H1 (cell line): ENCODE results near the gene SAAL1. TPM values are rescaled to one million over a fixed set of nuclear protein-coding genes. Genes with fewer than 3 reads are reported as not detected.

ENCODE experiments used
- CTCF ChIA-PET: fragments of 300-600 bp; sonication (Branson Sonifier 250); formaldehyde crosslinking; loops from one replicate; lab custom pipeline; 2021; ENCODE audit not compliant: partially characterized antibody; lab: Charles Lee
- POLR2A ChIA-PET: fragments of 300-600 bp; sonication (Branson Sonifier 250); formaldehyde crosslinking; loops from one replicate; lab custom pipeline; 2021; ENCODE audit warnings: inconsistent platforms; ENCODE audit not compliant: partially characterized antibody; lab: Charles Lee
- DNase-seq, 2 experiments: peaks; one replicate each; pipeline versions ENCODE4 v3.0.0 to v3.0.0-alpha.2; 2010 to 2022; ENCODE audit warnings: low spot score in 2 of 2, low read depth in 1 of 2, mixed read lengths in 1 of 2
- FAIRE-seq: peaks from 2 replicates; lab custom pipeline; 2011; peaks lifted over from hg19 to GRCh38; lab: Jason Lieb, UNC
- H2AFZ ChIP-seq: 2 replicates; pipeline ENCODE4 v1.8.1; 2012; ENCODE audit warnings: low read length, inconsistent platforms
- H2AK5ac ChIP-seq: 2 replicates; pipeline ENCODE4 v1.6.1; 2013; ENCODE audit warnings: low read depth, low read length
- H2BK120ac ChIP-seq: replicated peaks from 2 replicates; pipeline ENCODE3; 2013; ENCODE audit warnings: low read depth, low read length, inconsistent platforms
- H2BK12ac ChIP-seq: 2 replicates; pipeline ENCODE4 v1.6.1; 2013; ENCODE audit warnings: low read depth, low read length
- H2BK15ac ChIP-seq: 2 replicates; pipeline ENCODE4 v1.6.1; 2013; ENCODE audit warnings: low read length
- H2BK20ac ChIP-seq: 2 replicates; pipeline ENCODE4 v1.6.1; 2013; ENCODE audit warnings: low read length
- H2BK5ac ChIP-seq: 2 replicates; pipeline ENCODE4 v1.6.1; 2013; ENCODE audit warnings: low read depth, low read length
- H3K14ac ChIP-seq: 2 replicates; pipeline ENCODE4 v1.6.1; 2013; ENCODE audit warnings: inconsistent platforms; ENCODE audit not compliant: insufficient read length
- H3K18ac ChIP-seq: 2 replicates; pipeline ENCODE4 v1.6.1; 2013; ENCODE audit warnings: low read length; ENCODE audit errors: extremely low read depth
- H3K23ac ChIP-seq: 2 replicates; pipeline ENCODE4 v1.6.1; 2013; ENCODE audit warnings: inconsistent platforms; ENCODE audit not compliant: insufficient read length
- H3K23me2 ChIP-seq: 2 replicates; pipeline ENCODE4 v1.6.1; 2013; ENCODE audit warnings: low read depth, low read length
- H3K27ac ChIP-seq: 2 replicates; pipeline ENCODE4 v1.6.1; 2011; ENCODE audit warnings: low read depth, low read length, inconsistent platforms
- H3K27me3 ChIP-seq, 4 experiments: replicated peaks in 1 of 4; 1 replicate in 1 of 4; 2 replicates in 3 of 4; pipeline versions ENCODE4 v1.6.1 to v1.8.1; 2011 to 2013; ENCODE audit warnings: low read length in 3 of 4, mild to moderate bottlenecking in 3 of 4, inconsistent platforms in 2 of 4, mixed read lengths in 2 of 4, moderate library complexity in 1 of 4; ENCODE audit not compliant: control insufficient read depth in 3 of 4, insufficient read depth in 3 of 4; ENCODE audit errors: extremely low read depth in 1 of 4
- H3K36me3 ChIP-seq, 4 experiments: 2 replicates each; pipeline versions ENCODE4 v1.6.1 to v1.8.1; 2011 to 2013; ENCODE audit warnings: mild to moderate bottlenecking in 4 of 4, low read length in 3 of 4, moderate library complexity in 2 of 4, control low read depth in 1 of 4, inconsistent platforms in 1 of 4; ENCODE audit not compliant: insufficient read depth in 4 of 4, control insufficient read depth in 2 of 4
- H3K4ac ChIP-seq: replicated peaks from 2 replicates; pipeline ENCODE3; 2013; ENCODE audit warnings: low read length, low read depth, mixed read lengths, inconsistent platforms; ENCODE audit not compliant: insufficient read length
- H3K4me1 ChIP-seq, 4 experiments: replicated peaks in 1 of 4; 1 replicate in 1 of 4; 2 replicates in 3 of 4; pipeline versions ENCODE4 v1.6.1 to v1.8.1; 2011 to 2013; ENCODE audit warnings: low read length in 3 of 4, inconsistent platforms in 2 of 4, mixed read lengths in 1 of 4; ENCODE audit not compliant: insufficient read depth in 4 of 4, control insufficient read depth in 3 of 4
- H3K4me2 ChIP-seq, 2 experiments: 2 replicates each; pipeline versions ENCODE4 v1.6.1 to v1.8.1; 2011 to 2013; ENCODE audit warnings: low read depth in 2 of 2, low read length in 2 of 2, control low read depth in 1 of 2, inconsistent platforms in 1 of 2, mild to moderate bottlenecking in 1 of 2; ENCODE audit not compliant: insufficient read depth in 1 of 2
- H3K4me3 ChIP-seq, 4 experiments: fragments of 200-600, 300-600 bp in 1 of 4; sonication (generic), shearing (Covaris generic), sonication (Bioruptor Twin) in 1 of 4; 2 replicates each; pipeline versions ENCODE4 v1.5.1 to v1.8.1; 2011 to 2016; ENCODE audit warnings: low read length in 4 of 4, low read depth in 3 of 4, control low read depth in 2 of 4, inconsistent platforms in 2 of 4, mild to moderate bottlenecking in 2 of 4, mixed read lengths in 1 of 4, moderate library complexity in 1 of 4; ENCODE audit not compliant: insufficient read depth in 2 of 4; ENCODE audit errors: extremely low read depth in 1 of 4
- H3K56ac ChIP-seq: replicated peaks from 2 replicates; pipeline ENCODE3; 2013; ENCODE audit warnings: low read depth, mild to moderate bottlenecking, mixed read lengths, low read length, inconsistent platforms; ENCODE audit not compliant: insufficient read length
- H3K79me1 ChIP-seq: 2 replicates; pipeline ENCODE4 v1.6.1; 2013; ENCODE audit warnings: low read depth, low read length, control low read depth
- H3K79me2 ChIP-seq, 2 experiments: 2 replicates each; pipeline versions ENCODE4 v1.6.1 to v1.8.1; 2012 to 2013; ENCODE audit warnings: low read length in 2 of 2, mild to moderate bottlenecking in 2 of 2, inconsistent platforms in 1 of 2; ENCODE audit not compliant: insufficient read depth in 2 of 2, control insufficient read depth in 1 of 2
- H3K9ac ChIP-seq, 4 experiments: replicated peaks in 1 of 4; 1 replicate in 1 of 4; 2 replicates in 3 of 4; pipeline versions ENCODE4 v1.6.1 to v1.8.1; 2011 to 2013; ENCODE audit warnings: low read depth in 3 of 4, low read length in 3 of 4, control low read depth in 2 of 4, mild to moderate bottlenecking in 2 of 4, moderate library complexity in 2 of 4, inconsistent platforms in 1 of 4; ENCODE audit errors: extremely low read depth in 1 of 4
- H3K9me3 ChIP-seq, 2 experiments: 2 replicates each; pipeline versions ENCODE4 v1.6.1 to v1.8.1; 2012 to 2013; ENCODE audit warnings: mild to moderate bottlenecking in 2 of 2, moderate library complexity in 2 of 2, control low read depth in 1 of 2, inconsistent platforms in 1 of 2, low read depth in 1 of 2, low read length in 1 of 2, mixed read lengths in 1 of 2; ENCODE audit not compliant: insufficient read depth in 2 of 2
- H4K20me1 ChIP-seq, 2 experiments: replicated peaks in 1 of 2; 2 replicates each; pipeline versions ENCODE3 to v1.8.1; 2011 to 2013; ENCODE audit warnings: inconsistent platforms in 2 of 2, low read length in 2 of 2, mild to moderate bottlenecking in 1 of 2; ENCODE audit not compliant: insufficient read depth in 2 of 2, control insufficient read depth in 1 of 2
- H4K5ac ChIP-seq: 2 replicates; pipeline ENCODE4 v1.6.1; 2013; ENCODE audit warnings: low read length, low read depth, mixed read lengths, inconsistent platforms; ENCODE audit not compliant: insufficient read length
- H4K8ac ChIP-seq: 2 replicates; pipeline ENCODE4 v1.8.0; 2013; ENCODE audit warnings: mild to moderate bottlenecking, moderate library complexity, low read length, inconsistent platforms; ENCODE audit not compliant: insufficient read depth; ENCODE audit errors: extremely low read depth
- H4K91ac ChIP-seq: replicated peaks from 2 replicates; pipeline ENCODE3; 2013; ENCODE audit warnings: low read length, mixed read lengths, inconsistent platforms; ENCODE audit not compliant: insufficient read length
- BCL11A ChIP-seq, 2 experiments: IDR thresholded peaks; one replicate each; pipeline ENCODE4 v1.6.1; 2011; ENCODE audit warnings: low read depth in 2 of 2, low read length in 2 of 2, mild to moderate bottlenecking in 2 of 2
- CEBPB ChIP-seq: IDR thresholded peaks from 2 replicates; pipeline ENCODE4 v1.6.1; 2012; ENCODE audit warnings: low read depth, low read length
- CREB1 ChIP-seq: IDR thresholded peaks from 2 replicates; pipeline ENCODE4 v1.6.1; 2012; ENCODE audit warnings: inconsistent platforms
- KDM1A ChIP-seq: fragments of 200-600, 300-600 bp; sonication (generic); IDR thresholded peaks from 2 replicates; pipeline ENCODE4 v1.7.1; 2016; ENCODE audit warnings: mild to moderate bottlenecking, low read length, borderline replicate concordance
- RXRA ChIP-seq: IDR thresholded peaks from 2 replicates; pipeline ENCODE4 v1.6.1; 2011; ENCODE audit warnings: low read depth, mild to moderate bottlenecking, low read length, moderate library complexity; ENCODE audit not compliant: insufficient read depth
- SAP30 ChIP-seq: fragments of 300-600 bp; sonication (generic); IDR thresholded peaks from 2 replicates; pipeline ENCODE4 v1.7.1; 2012; ENCODE audit warnings: low read length, moderate library complexity, mild to moderate bottlenecking, inconsistent platforms; ENCODE audit not compliant: insufficient read depth, insufficient replicate concordance
- SP1 ChIP-seq: IDR thresholded peaks from 2 replicates; pipeline ENCODE4 v1.6.1; 2011; ENCODE audit warnings: low read depth, low read length
- TEAD4 ChIP-seq: IDR thresholded peaks from 2 replicates; pipeline ENCODE4 v1.6.1; 2012; ENCODE audit warnings: low read depth, low read length, inconsistent platforms, mixed read lengths
- WGBS, 2 experiments: shearing (Covaris generic) in 1 of 2; methylation state at CpG; one replicate each; pipeline versions ENCODE4 v1.1.6 to v1.1.7; 2013 to 2015; ENCODE audit warnings: low lambda C conversion rate in 2 of 2, mixed read lengths in 2 of 2, inconsistent platforms in 1 of 2, low coverage in 1 of 2, missing lambda C conversion rate in 1 of 2; ENCODE audit not compliant: insufficient replicate concordance in 2 of 2, insufficient coverage in 1 of 2, insufficient read length in 1 of 2; ENCODE audit errors: extremely low coverage in 1 of 2, missing lambda C conversion rate in 1 of 2; 5-methylcytosine and 5-hydroxymethylcytosine counted together
- polyA plus RNA-seq, 7 experiments: library from polyadenylated mRNA; depleted of rRNA in 3 of 7; stranded (reverse) in 5 of 7; unstranded in 2 of 7; fragments of >200 nt in 5 of 7; fragments of 200-250 nt in 2 of 7; gene quantifications; 1 replicate in 5 of 7; 2 replicates in 1 of 7; 4 replicates in 1 of 7; pipeline versions ENCODE4 v1.2.1 to v1.2.3, GENCODE V29; 2011 to 2013; ENCODE audit warnings: missing spikeins in 2 of 7, mixed read lengths in 2 of 7
- total RNA-seq: library from RNA; stranded (reverse); fragmentation: NEBNext Ultra II Directional; extraction: Animal tissue kit (Norgen Biotek cat#: 25700); gene quantifications from 2 replicates; pipeline ENCODE4 v1.2.1, GENCODE V29; 2021

SAAL1 gene
- total and polyA plus RNA-seq, 2 of the 8 experiments (the other 6 are each of a cell fraction or from before 2014, with no cell fraction given) = 26.4 to 46.6 TPM

DNA sequence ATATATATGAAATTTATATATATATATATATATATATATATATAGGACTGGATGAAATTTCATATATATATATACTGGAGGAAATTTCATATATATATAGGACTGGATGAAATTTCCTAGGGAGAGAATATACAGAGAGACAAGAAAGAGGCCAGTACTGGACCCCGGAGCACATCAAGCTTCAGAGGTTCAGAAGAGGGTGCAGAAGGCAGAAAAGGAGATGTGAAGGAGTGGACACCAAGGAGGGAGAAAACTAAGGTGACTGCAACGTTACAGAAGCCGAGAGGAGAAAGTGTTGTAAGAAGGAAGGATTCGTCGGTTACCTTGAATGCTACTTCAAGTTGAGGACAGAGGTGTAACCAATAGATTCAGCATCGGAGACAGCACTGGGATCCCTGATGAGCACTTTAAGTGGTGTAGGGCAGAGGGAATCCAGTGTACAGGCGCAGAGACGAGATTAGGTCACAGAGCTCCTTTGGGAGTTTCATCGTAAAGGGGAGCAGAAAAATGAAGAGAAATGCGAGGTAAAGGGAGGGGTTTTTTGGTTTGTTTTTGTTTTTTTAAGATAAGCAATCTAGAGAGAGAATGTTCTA, 51.3 kb downstream of the SAAL1 start:
- H4K8ac ChIP-seq = no peak overlapping the region
- H3K4me3 ChIP-seq = no peak overlapping the region
- no peak overlapping the region for H4K5ac ChIP-seq
- no peak overlapping the region for H3K56ac ChIP-seq
- H3K36me3 ChIP-seq = no peaks in the 10 kb centered on the region
- no peaks in the 10 kb centered on the region for H4K20me1 ChIP-seq
- H2BK20ac ChIP-seq = no peak overlapping the region
- H3K9ac ChIP-seq = no peak overlapping the region
- H3K4me1 ChIP-seq = no peaks in the 10 kb centered on the region
- no peaks in the 10 kb centered on the region for H3K27me3 ChIP-seq
- no peak for DNase-seq
- no peak overlapping the region for H3K18ac ChIP-seq
- ChIA-PET POLR2A (interaction anchor here (1.1 kb wide), 1 partner anchor 10 kb away, joined by 3 read pairs; no protein-coding TSS in a partner anchor), CTCF (no interaction called here)
- no peak overlapping the region; the same call in 1 of the 2 replicates for H2AFZ ChIP-seq
- no peak overlapping the region for H3K23ac ChIP-seq
- H2BK12ac ChIP-seq = no peak overlapping the region
- H2AK5ac ChIP-seq = no peak overlapping the region
- H3K4me2 ChIP-seq = no peak overlapping the region
- H3K23me2 ChIP-seq = peaks cover 2% of the 10 kb centered on the region; the same call in 1 of the 2 replicates
- no peak overlapping the region for H2BK15ac ChIP-seq
- H3K79me2 ChIP-seq = no peaks in the 10 kb centered on the region
- FAIRE-seq = no peak
- no peak overlapping the region for H2BK120ac ChIP-seq
- no peak overlapping the region for H3K27ac ChIP-seq
- no peaks in the 10 kb centered on the region for H3K9me3 ChIP-seq
- no peak overlapping the region for H4K91ac ChIP-seq
- H3K4ac ChIP-seq = no peak overlapping the region
- H2BK5ac ChIP-seq = no peak overlapping the region
- H3K14ac ChIP-seq = no peak overlapping the region
- 87 to 100% methylated on average over 2 to 10 of the region's 10 CpGs for WGBS, 2 experiments
- H3K79me1 ChIP-seq = no peaks in the 10 kb centered on the region
- TF ChIP-seq CEBPB (no peak), BCL11A (IDR thresholded peaks at IDR 0.05; ENCODE audit: low read depth in 2 of 2, low read length in 2 of 2) (no peak), TEAD4 (no peak), CREB1 (no peak), SAP30 (no peak), KDM1A (no peak), SP1 (no peak), RXRA (no peak)
